PFSK-1 (cell line): Measurements from ENCODE around the gene VPS26B.

ENCODE experiments used
- FOXP2 ChIP-seq: optimal IDR thresholded peaks from 2 replicates; pipeline ENCODE3; 2011; ENCODE audit warnings: borderline replicate concordance, control low read depth, inconsistent platforms; ENCODE audit not compliant: insufficient read depth; ENCODE audit errors: extremely low read length, extremely low read depth
- POLR2AphosphoS5 ChIP-seq: IDR thresholded peaks from 2 replicates; pipeline ENCODE4 v1.6.1; 2012; ENCODE audit warnings: low read depth, mild to moderate bottlenecking, control low read depth, low read length, moderate library complexity
- REST ChIP-seq, 2 experiments: IDR thresholded peaks; 2 replicates each; pipeline versions ENCODE4 v1.6.1 to v1.8.0; 2011 to 2012; ENCODE audit warnings: low read depth in 2 of 2, low read length in 2 of 2, control low read depth in 1 of 2, inconsistent platforms in 1 of 2, mild to moderate bottlenecking in 1 of 2, moderate library complexity in 1 of 2; ENCODE audit not compliant: insufficient read depth in 1 of 2
- SIN3A ChIP-seq: IDR thresholded peaks from 2 replicates; pipeline ENCODE4 v1.6.1; 2012; ENCODE audit warnings: mild to moderate bottlenecking, low read length, moderate library complexity, borderline replicate concordance; ENCODE audit not compliant: insufficient read depth
- TAF1 ChIP-seq: IDR thresholded peaks from 2 replicates; pipeline ENCODE4 v1.6.1; 2012; ENCODE audit warnings: low read length, control low read depth, borderline replicate concordance; ENCODE audit not compliant: insufficient read depth

The VPS26B gene

DNA sequence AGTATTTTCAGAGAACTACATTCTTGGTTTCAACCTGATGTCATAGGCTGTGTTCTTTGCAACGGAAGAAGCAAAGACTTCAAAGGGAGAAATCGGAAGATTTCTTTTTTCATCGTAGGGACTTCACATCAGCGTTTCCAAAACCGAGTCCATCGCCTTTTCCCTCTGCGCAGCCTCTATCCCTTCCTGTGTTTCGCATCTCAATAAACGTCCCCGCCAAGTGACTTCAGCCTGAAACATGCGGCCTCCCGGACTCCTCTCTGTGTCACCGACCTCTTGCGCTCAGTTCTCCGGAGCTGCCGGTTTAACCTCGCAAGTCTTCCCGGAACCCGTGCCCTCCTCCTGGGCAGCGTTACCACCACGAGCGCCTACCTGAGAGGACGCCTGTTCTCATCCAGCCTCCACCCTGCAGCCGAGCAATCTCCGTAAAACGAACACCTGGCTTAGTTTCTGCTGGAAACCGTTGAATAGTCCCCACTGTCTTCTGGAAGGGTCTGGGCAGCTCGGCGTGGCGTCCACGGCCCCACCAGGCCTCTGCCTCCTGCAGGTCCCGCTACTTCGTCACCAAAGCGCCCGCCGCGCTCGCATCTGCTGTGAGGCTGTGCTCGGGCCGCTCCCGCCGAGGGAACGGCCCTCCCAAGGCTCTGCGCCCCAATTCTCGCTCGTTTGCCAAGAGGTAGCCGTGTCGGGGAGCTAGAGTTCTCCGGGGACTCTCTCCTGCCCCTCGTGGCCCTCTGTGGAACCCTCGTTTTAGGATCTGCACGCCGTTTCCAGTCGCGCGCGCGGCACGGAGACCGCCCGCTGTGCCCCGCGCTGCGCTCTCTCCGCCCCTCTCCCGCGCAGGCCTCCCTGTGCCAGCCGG, 51.3 kb downstream of the VPS26B start, which contains the start of gene GLB1L3:
Gene GLB1L3 (plus strand): TSS at position 846 of the 862 bp plus-strand sequence. CDS start 362 bp downstream, outside the sequence.
- TF ChIP-seq TAF1: no peak
- TF ChIP-seq FOXP2: no peak
- TF ChIP-seq SIN3A: no peak
- no peak for TF ChIP-seq POLR2AphosphoS5
- no peak for TF ChIP-seq REST (IDR thresholded peaks at IDR 0.05; ENCODE audit: insufficient read depth in 1 of 2, low read depth in 2 of 2, low read length in 2 of 2)

- TF ChIP-seq REST (IDR thresholded peaks at IDR 0.05; ENCODE audit: insufficient read depth in 1 of 2, low read depth in 2 of 2, low read length in 2 of 2) (no peak), FOXP2 (no peak), POLR2AphosphoS5 (no peak), SIN3A (no peak), TAF1 (no peak)
Observed at GRCh38 chr11:134276396-134277182, 52.1 kb downstream of the VPS26B start.

- no peak for TF ChIP-seq FOXP2
- no peak for TF ChIP-seq POLR2AphosphoS5
- TF ChIP-seq SIN3A: no peak
- no peak for TF ChIP-seq REST (IDR thresholded peaks at IDR 0.05; ENCODE audit: insufficient read depth in 1 of 2, low read depth in 2 of 2, low read length in 2 of 2)
- TF ChIP-seq TAF1: no peak
Observed at GRCh38 chr11:134277183-134278001, 52.9 kb downstream of the VPS26B start.

DNA sequence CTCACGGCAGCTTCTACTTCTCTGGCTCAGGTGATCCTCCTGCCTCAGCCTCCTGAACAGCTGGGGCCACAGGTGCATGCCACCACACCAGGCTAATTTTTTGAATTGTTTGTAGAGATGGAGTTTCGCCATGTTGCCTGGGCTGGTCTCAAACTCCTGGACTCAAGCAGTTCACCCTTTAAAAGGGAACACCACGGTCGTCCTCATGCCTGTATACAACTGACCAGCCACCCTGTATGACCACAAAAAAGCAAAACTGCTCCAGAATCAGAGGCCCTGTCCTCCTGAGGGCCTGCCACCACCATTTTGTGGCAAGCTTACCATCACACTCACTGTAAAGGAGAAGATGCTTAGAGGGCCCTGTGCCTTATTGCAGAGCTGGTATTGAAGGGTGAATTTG, 53.9 kb downstream of the VPS26B start:
- TF ChIP-seq FOXP2: no peak
- TF ChIP-seq SIN3A: no peak
- no peak for TF ChIP-seq REST (IDR thresholded peaks at IDR 0.05; ENCODE audit: insufficient read depth in 1 of 2, low read depth in 2 of 2, low read length in 2 of 2)
- TF ChIP-seq POLR2AphosphoS5: no peak
- no peak for TF ChIP-seq TAF1
